ENCODE measurements around the gene EPHA8. TPM values are rescaled to one million over a fixed set of nuclear protein-coding genes. Genes with fewer than 3 reads are reported as not detected.

The EPHA8 gene
- polyA plus RNA-seq, 2 donors = 0.01 to 0.06 TPM

DNA sequence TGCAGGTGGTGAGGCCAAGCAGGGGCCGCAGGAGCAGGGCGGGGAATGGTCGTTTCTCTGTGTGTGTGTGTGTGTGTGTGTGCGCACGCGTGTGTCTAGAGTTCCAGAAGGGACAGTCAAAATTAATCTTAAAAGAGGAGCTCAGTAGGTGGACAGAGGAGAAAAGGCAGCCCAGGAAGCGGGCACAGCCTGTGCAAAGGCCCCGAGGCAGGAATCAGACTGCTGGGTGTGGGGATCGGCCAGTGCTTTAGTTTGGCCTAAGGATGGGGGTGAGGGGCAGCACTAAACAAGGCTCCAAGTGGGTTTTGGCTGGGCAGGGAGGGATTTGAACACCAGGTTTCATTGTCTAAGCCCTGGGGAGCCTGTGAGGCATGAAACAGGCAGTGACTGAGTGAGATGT lies 21.7 kb downstream of the EPHA8 start:
- no peaks in the 10 kb centered on the region for H3K4me1 ChIP-seq (ENCODE audit: control insufficient read depth in 2 of 2, insufficient read depth in 2 of 2, low read length in 1 of 2)
- WGBS, 2 donors = 80 to 88% methylated on average over 9 of the region's 9 CpGs
- H3K36me3 ChIP-seq (ENCODE audit: control insufficient read depth in 2 of 2, insufficient read depth in 2 of 2, low read length in 1 of 2) = no peaks in the 10 kb centered on the region
- H3K27ac ChIP-seq (ENCODE audit: low read depth in 2 of 2, low read length in 1 of 2) = no peak overlapping the region
- no peak overlapping the region for H3K4me3 ChIP-seq (ENCODE audit: low read depth in 1 of 2, low read length in 2 of 2)
- H3K9me3 ChIP-seq (ENCODE audit: control insufficient read depth in 2 of 2, insufficient read depth in 1 of 2, low read depth in 1 of 2, low read length in 1 of 2) = no peaks in the 10 kb centered on the region
- peaks cover 0 to 2% of the 10 kb centered on the region in 2 donors for H3K27me3 ChIP-seq (ENCODE audit: control insufficient read depth in 1 of 2, insufficient read depth in 2 of 2, low read length in 2 of 2)

DNA sequence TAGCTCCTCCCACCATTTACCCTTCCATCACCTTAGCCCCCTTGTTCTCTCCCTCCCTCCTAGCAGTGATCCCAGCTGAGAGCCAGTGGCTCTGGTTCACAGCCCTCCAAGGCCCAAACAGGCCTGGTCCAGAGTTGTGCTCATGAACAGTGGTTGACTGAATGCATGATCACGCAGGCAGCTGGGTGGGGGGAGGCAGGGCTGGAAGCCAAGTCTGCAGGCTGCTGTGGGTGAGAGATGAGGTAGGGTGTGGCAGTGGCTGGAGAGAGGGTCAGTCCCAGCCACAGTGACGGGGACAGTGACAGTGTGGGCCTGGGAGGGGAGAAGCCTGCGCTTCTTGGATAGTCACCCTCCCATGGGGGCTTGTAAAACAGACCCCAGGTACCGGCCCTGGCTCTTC lies 22.2 kb downstream of the EPHA8 start:
- Histone ChIP-seq H3K27me3 (ENCODE audit: control insufficient read depth in 1 of 2, insufficient read depth in 2 of 2, low read length in 2 of 2) (peaks cover 0 to 2% of the 10 kb centered on the region in 2 donors), H3K4me1 (ENCODE audit: control insufficient read depth in 2 of 2, insufficient read depth in 2 of 2, low read length in 1 of 2) (no peaks in the 10 kb centered on the region), H3K4me3 (ENCODE audit: low read depth in 1 of 2, low read length in 2 of 2) (no peak overlapping the region), H3K36me3 (ENCODE audit: control insufficient read depth in 2 of 2, insufficient read depth in 2 of 2, low read length in 1 of 2) (no peaks in the 10 kb centered on the region), H3K27ac (ENCODE audit: low read depth in 2 of 2, low read length in 1 of 2) (no peak overlapping the region), H3K9me3 (ENCODE audit: control insufficient read depth in 2 of 2, insufficient read depth in 1 of 2, low read depth in 1 of 2, low read length in 1 of 2) (no peaks in the 10 kb centered on the region)
- 83 to 93% methylated on average over 2 to 4 of the region's 4 CpGs for WGBS, 2 donors

DNA sequence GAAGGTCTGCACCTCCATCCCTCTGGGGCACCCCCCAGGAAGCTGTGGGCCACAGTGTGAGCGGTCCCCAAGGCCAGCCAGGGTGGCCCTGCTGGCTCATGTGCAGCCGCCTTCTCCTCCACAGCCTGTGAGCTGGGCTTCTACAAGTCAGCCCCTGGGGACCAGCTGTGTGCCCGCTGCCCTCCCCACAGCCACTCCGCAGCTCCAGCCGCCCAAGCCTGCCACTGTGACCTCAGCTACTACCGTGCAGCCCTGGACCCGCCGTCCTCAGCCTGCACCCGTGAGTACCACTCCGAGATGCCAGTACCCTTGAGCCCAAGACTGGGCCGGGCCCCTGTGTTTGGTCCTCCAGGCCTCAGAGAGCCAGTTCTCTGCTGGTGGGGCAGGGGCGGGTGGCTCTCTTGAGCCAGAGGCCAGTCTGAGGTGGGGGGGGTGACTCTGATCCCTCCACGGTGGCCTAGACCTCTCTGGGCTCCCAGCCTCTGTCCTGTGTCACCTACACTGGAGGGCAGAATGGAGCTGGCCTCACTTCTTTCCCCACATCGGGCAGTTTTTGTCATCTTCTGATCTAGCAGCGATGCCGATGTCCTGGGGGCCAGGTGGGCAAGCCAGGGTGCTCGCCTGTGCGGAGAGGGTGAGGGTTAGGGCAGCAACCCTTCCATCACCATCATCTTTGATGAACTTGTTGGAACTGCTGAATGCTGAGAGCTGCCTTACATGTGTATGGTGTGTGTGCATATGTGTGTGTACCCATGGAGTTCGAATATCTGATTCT lies 23.3 kb downstream of the EPHA8 start:
- no peak overlapping the region for H3K4me3 ChIP-seq (ENCODE audit: low read depth in 1 of 2, low read length in 2 of 2)
- H3K4me1 ChIP-seq (ENCODE audit: control insufficient read depth in 2 of 2, insufficient read depth in 2 of 2, low read length in 1 of 2) = no peaks in the 10 kb centered on the region
- no peaks in the 10 kb centered on the region for H3K9me3 ChIP-seq (ENCODE audit: control insufficient read depth in 2 of 2, insufficient read depth in 1 of 2, low read depth in 1 of 2, low read length in 1 of 2)
- WGBS, 2 donors = 88 to 91% methylated on average over 19 of the region's 19 CpGs
- no peaks in the 10 kb centered on the region for H3K36me3 ChIP-seq (ENCODE audit: control insufficient read depth in 2 of 2, insufficient read depth in 2 of 2, low read length in 1 of 2)
- peaks cover 0 to 2% of the 10 kb centered on the region in 2 donors for H3K27me3 ChIP-seq (ENCODE audit: control insufficient read depth in 1 of 2, insufficient read depth in 2 of 2, low read length in 2 of 2)
- H3K27ac ChIP-seq (ENCODE audit: low read depth in 2 of 2, low read length in 1 of 2) = no peak overlapping the region

DNA sequence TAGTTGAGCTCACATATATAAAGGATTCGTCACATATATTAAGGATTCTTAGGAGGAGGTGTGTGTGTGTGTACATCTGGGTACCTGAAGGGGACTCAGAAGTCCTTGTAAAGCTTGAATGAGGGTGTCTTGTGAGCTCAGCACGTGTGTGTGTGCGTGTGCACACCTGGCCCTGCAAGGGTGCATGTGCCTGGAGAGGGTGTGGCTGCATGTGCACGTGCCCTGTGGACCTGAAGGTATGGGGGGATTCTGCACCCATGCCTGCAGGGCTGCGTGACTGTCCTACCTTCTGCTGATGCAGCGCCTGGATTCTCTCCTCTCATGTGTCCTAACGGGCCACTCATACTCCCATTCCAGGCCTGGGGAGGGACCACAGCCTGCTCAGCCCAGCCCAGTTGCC lies 24.0 kb downstream of the EPHA8 start:
- Histone ChIP-seq H3K36me3 (ENCODE audit: control insufficient read depth in 2 of 2, insufficient read depth in 2 of 2, low read length in 1 of 2) (no peaks in the 10 kb centered on the region), H3K27me3 (ENCODE audit: control insufficient read depth in 1 of 2, insufficient read depth in 2 of 2, low read length in 2 of 2) (peaks cover 0 to 2% of the 10 kb centered on the region in 2 donors), H3K4me1 (ENCODE audit: control insufficient read depth in 2 of 2, insufficient read depth in 2 of 2, low read length in 1 of 2) (no peaks in the 10 kb centered on the region), H3K27ac (ENCODE audit: low read depth in 2 of 2, low read length in 1 of 2) (no peak overlapping the region), H3K4me3 (ENCODE audit: low read depth in 1 of 2, low read length in 2 of 2) (no peak overlapping the region), H3K9me3 (ENCODE audit: control insufficient read depth in 2 of 2, insufficient read depth in 1 of 2, low read depth in 1 of 2, low read length in 1 of 2) (no peaks in the 10 kb centered on the region)
- WGBS, 2 donors = 56 to 64% methylated on average over 7 of the region's 7 CpGs

DNA sequence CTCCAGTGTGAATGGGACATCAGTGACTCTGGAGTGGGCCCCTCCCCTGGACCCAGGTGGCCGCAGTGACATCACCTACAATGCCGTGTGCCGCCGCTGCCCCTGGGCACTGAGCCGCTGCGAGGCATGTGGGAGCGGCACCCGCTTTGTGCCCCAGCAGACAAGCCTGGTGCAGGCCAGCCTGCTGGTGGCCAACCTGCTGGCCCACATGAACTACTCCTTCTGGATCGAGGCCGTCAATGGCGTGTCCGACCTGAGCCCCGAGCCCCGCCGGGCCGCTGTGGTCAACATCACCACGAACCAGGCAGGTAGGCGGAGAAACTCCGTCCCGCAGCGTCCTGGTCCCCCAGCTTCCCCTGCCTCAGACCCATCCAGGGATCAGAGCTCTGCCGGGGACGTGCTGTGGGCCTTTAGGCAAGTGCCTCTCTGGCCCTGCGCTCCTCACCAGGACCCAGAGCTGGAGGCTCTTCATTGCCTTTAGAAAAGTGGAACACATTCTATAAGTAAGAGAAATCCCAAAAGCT lies 25.7 kb downstream of the EPHA8 start:
- Histone ChIP-seq H3K9me3 (ENCODE audit: control insufficient read depth in 2 of 2, insufficient read depth in 1 of 2, low read depth in 1 of 2, low read length in 1 of 2) (no peaks in the 10 kb centered on the region), H3K27ac (ENCODE audit: low read depth in 2 of 2, low read length in 1 of 2) (no peak overlapping the region), H3K4me3 (ENCODE audit: low read depth in 1 of 2, low read length in 2 of 2) (no peak overlapping the region), H3K4me1 (ENCODE audit: control insufficient read depth in 2 of 2, insufficient read depth in 2 of 2, low read length in 1 of 2) (no peaks in the 10 kb centered on the region), H3K36me3 (ENCODE audit: control insufficient read depth in 2 of 2, insufficient read depth in 2 of 2, low read length in 1 of 2) (no peaks in the 10 kb centered on the region), H3K27me3 (ENCODE audit: control insufficient read depth in 1 of 2, insufficient read depth in 2 of 2, low read length in 2 of 2) (peaks cover 0 to 4% of the 10 kb centered on the region in 2 donors)
- WGBS, 2 donors = 80 to 84% methylated on average over 22 to 24 of the region's 24 CpGs

DNA sequence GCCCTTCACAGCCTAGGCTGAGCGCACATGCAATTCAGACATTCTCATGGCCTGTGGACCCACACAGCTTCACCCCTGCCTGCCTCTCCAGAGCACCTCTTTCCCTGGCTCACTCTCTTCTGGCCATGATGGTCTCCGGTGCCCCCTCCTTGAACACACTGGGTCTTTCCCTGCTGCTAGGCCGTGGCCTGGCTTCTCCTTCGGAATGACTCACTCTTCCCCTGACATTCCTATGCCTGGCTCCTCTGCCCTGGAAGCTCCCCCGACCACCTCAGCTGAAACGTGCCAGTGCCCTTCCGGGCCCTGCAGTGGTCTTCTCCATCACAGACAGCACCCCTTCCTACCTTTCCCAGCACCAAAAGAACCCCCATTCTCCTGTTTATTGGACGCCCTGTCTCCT lies 28.3 kb downstream of the EPHA8 start:
- H3K27me3 ChIP-seq (ENCODE audit: control insufficient read depth in 1 of 2, insufficient read depth in 2 of 2, low read length in 2 of 2) = peaks cover 0 to 4% of the 10 kb centered on the region in 2 donors

DNA sequence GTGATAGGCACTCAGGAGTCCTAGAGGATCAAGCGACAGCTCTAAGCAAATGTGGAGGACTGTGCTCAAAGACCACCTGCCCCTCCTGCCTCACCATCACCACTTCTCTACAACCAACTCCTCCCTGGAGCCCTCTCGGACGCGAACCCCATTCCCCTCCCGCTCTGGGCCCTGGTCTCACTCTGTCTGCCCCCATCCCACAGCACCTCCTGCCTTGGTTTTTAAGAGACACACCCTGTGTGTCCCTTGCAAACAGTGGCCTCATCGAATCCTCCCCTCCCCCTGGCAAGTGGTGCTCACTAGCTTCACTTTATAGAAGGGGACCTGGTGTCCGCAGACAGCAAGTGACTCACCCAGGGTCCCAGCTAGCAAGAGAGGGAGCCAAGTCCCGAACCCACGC lies 28.8 kb downstream of the EPHA8 start:
- no peaks in the 10 kb centered on the region for H3K36me3 ChIP-seq (ENCODE audit: control insufficient read depth in 2 of 2, insufficient read depth in 2 of 2, low read length in 1 of 2)
- no peaks in the 10 kb centered on the region for H3K9me3 ChIP-seq (ENCODE audit: control insufficient read depth in 2 of 2, insufficient read depth in 1 of 2, low read depth in 1 of 2, low read length in 1 of 2)
- WGBS, 2 donors = 79 to 85% methylated on average over 9 of the region's 9 CpGs
- H3K4me1 ChIP-seq (ENCODE audit: control insufficient read depth in 2 of 2, insufficient read depth in 2 of 2, low read length in 1 of 2) = no peaks in the 10 kb centered on the region
- no peak overlapping the region for H3K27ac ChIP-seq (ENCODE audit: low read depth in 2 of 2, low read length in 1 of 2)
- no peak overlapping the region for H3K4me3 ChIP-seq (ENCODE audit: low read depth in 1 of 2, low read length in 2 of 2)
- H3K27me3 ChIP-seq (ENCODE audit: control insufficient read depth in 1 of 2, insufficient read depth in 2 of 2, low read length in 2 of 2) = peaks cover 0 to 4% of the 10 kb centered on the region in 2 donors

More for the DNA sequence above, 28.3 kb downstream of the EPHA8 start:
- WGBS, 2 donors = 64 to 66% methylated on average over 8 of the region's 8 CpGs
- no peak overlapping the region for H3K27ac ChIP-seq (ENCODE audit: low read depth in 2 of 2, low read length in 1 of 2)
- no peaks in the 10 kb centered on the region for H3K4me1 ChIP-seq (ENCODE audit: control insufficient read depth in 2 of 2, insufficient read depth in 2 of 2, low read length in 1 of 2)
- no peak overlapping the region for H3K4me3 ChIP-seq (ENCODE audit: low read depth in 1 of 2, low read length in 2 of 2)
- H3K9me3 ChIP-seq (ENCODE audit: control insufficient read depth in 2 of 2, insufficient read depth in 1 of 2, low read depth in 1 of 2, low read length in 1 of 2) = no peaks in the 10 kb centered on the region
- no peaks in the 10 kb centered on the region for H3K36me3 ChIP-seq (ENCODE audit: control insufficient read depth in 2 of 2, insufficient read depth in 2 of 2, low read length in 1 of 2)

DNA sequence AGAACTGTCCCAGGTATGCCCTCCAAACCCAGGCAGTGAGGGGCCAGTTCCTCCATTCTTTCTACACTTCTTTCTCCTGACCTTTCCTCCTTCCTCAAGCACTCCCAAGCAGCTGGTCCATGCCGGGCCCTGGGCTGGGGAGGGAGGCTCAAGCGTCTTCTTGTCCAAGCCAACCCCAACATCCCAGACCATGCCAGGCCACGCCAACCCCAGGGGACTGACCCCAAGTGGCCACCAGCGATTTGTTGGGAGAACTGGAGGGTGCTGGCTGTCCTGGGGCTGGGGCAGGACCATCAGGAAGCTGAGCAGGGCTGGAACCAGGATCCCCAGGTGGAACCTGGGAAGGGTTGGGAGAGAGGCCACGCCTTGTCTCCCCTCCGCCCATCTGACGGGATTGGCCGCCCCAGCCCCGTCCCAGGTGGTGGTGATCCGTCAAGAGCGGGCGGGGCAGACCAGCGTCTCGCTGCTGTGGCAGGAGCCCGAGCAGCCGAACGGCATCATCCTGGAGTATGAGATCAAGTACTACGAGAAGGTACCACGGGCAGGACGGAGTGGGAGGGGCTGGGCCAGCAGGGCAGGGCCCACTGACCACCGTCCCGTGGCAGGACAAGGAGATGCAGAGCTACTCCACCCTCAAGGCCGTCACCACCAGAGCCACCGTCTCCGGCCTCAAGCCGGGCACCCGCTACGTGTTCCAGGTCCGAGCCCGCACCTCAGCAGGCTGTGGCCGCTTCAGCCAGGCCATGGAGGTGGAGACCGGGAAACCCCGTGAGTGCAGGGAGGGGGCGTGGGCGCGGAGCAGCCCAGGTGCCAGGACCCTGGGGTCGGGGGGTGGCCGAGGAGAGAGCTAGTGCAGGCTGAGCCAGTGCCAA lies 29.9 kb downstream of the EPHA8 start:
- Histone ChIP-seq H3K27ac (ENCODE audit: low read depth in 2 of 2, low read length in 1 of 2) (no peak overlapping the region), H3K9me3 (ENCODE audit: control insufficient read depth in 2 of 2, insufficient read depth in 1 of 2, low read depth in 1 of 2, low read length in 1 of 2) (peaks cover 0 to 3% of the 10 kb centered on the region in 2 donors), H3K36me3 (ENCODE audit: control insufficient read depth in 2 of 2, insufficient read depth in 2 of 2, low read length in 1 of 2) (no peaks in the 10 kb centered on the region), H3K27me3 (ENCODE audit: control insufficient read depth in 1 of 2, insufficient read depth in 2 of 2, low read length in 2 of 2) (peaks cover 0 to 3% of the 10 kb centered on the region in 2 donors), H3K4me3 (ENCODE audit: low read depth in 1 of 2, low read length in 2 of 2) (no peak overlapping the region), H3K4me1 (ENCODE audit: control insufficient read depth in 2 of 2, insufficient read depth in 2 of 2, low read length in 1 of 2) (no peaks in the 10 kb centered on the region)
- WGBS, 2 donors = 33 to 39% methylated on average over 33 to 38 of the region's 38 CpGs

DNA sequence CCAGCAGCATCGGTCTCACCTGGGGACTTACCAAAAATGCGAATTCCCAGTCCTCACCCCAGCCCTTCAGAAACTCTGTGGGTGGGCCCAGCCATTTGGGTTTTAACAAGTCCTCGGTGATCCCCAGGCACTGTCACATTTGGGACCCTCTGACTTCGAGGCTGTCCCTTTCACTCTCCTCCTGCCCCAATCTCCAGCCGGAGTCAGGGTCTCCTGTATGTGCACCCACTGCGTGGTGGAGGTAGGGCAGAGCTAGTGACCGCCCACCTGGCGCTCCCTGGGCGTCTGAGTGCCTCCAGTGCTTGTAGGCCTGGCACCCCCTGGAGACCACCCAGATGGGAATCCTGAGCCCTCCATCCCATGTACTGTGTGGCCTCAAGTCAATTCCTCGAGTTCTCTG lies 31.1 kb downstream of the EPHA8 start:
- H3K4me1 ChIP-seq (ENCODE audit: control insufficient read depth in 2 of 2, insufficient read depth in 2 of 2, low read length in 1 of 2) = no peaks in the 10 kb centered on the region
- peaks cover 0 to 2% of the 10 kb centered on the region in 2 donors for H3K27me3 ChIP-seq (ENCODE audit: control insufficient read depth in 1 of 2, insufficient read depth in 2 of 2, low read length in 2 of 2)
- no peaks in the 10 kb centered on the region for H3K36me3 ChIP-seq (ENCODE audit: control insufficient read depth in 2 of 2, insufficient read depth in 2 of 2, low read length in 1 of 2)
- 70 to 80% methylated on average over 10 of the region's 10 CpGs for WGBS, 2 donors
- H3K4me3 ChIP-seq (ENCODE audit: low read depth in 1 of 2, low read length in 2 of 2) = no peak overlapping the region
- H3K27ac ChIP-seq (ENCODE audit: low read depth in 2 of 2, low read length in 1 of 2) = no peak overlapping the region
- H3K9me3 ChIP-seq (ENCODE audit: control insufficient read depth in 2 of 2, insufficient read depth in 1 of 2, low read depth in 1 of 2, low read length in 1 of 2) = peaks cover 0 to 3% of the 10 kb centered on the region in 2 donors

Measured in esophagus (tissue), 2 donors.